Cortex of kidney (tissue), 1 donor: Measurements from ENCODE around the gene CGB5.
"Not testable (repeated sequence)": the region's sequence is repeated elsewhere in the genome, so short reads cannot be mapped to it uniquely, and the experiment has no call there.

Experiments used
- DNase-seq: peaks from one replicate; lab custom pipeline; 2025; lab: John Stamatoyannopoulos, UW

The CGB5 gene

DNA sequence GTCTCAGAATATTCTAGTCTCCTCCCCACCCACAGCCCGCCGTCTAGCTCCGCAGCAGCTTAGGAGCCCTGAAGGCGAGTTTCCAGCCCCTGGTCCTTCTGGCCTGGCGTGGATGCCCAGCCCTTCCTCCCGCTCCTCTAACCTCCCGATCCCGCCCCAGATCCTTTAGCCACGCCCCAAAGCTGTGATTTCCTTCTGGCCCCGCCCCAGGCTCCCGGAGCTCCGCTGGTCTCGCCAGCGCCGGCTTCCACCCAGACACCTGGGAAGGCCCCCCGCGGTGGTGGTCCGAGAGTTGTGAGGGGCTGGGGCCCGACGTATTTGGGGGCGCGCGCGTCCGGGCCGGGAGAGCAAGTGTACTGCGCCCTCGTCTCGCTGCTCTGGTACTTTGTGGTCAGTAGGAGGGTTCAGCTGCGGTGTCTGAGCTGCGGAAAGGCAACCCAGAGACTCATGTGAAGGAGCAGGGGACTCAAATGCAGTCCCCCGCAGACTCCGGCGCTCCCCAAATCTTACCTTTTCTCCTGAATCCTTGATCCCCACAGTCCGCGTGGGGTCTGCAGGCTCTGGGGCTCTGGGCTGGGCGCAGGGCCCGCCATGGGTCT is 14.1 kb downstream of the CGB5 start, which contains the start of gene CGB7:
CGB7 (minus strand) TSS at position 114 of the 599 bp plus-strand sequence. CDS start 2,374 bp downstream, outside the sequence.
- DNase-seq, result no peak

DNA sequence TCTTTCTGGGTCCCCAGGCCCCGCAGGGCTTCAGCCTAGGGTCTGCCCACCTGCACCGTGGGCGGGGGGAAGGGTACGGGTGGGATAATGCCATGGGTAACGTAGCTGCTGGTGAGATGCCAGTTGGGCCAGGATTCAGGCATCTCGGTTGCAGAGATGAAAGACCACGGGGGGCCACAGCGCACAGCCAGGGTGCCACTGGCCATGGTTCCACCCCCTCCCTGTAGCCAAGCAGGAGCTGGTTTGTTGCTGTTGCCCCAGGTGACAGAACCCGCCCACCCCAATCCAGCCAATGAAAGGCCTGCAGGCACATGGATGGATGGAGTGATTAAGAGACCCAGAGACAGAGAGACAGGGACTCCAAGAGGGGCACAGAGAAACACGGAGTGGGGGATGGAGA is 14.9 kb downstream of the CGB5 start:
- DNase-seq, result no peak

DNA sequence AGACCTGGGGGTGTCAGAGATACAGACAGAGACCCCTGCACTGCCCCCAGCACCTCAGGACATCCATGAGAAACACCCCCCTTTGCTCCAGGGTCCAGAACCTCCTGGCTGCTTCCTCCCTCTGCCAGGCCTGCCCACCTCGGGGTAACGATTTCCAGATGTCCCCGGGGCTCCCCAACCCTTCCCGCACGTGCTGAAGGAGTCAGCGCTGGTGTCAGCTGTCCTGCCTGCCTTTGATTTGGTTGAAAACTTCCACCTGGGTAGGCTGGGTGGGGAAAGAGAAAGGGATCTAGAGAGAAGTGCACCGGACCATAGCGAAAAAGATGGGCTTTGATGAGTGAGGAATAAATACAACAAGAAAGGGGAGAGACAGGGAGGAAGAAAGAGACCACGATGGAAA is 15.4 kb downstream of the CGB5 start:
- no peak for DNase-seq

DNA sequence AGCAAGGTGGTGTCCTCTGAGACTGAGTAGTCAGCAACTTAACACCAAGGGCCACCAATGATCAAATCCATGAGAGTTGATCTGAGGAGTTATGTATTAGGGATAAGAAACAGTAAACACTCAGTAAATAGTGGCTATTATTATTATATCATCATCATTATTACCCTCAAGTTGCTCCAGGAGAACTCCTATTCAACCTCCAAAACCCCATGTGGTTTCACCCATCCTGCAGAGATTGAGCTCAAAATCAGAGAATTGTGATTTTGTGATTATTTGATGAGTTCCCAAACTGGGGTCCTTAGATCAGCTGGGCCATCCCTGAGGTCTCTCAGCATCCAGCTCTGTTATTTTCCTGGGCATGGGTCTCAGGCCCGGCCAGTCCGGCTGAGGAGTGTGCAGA is 17.4 kb downstream of the CGB5 start:
- DNase-seq, result no peak

DNA sequence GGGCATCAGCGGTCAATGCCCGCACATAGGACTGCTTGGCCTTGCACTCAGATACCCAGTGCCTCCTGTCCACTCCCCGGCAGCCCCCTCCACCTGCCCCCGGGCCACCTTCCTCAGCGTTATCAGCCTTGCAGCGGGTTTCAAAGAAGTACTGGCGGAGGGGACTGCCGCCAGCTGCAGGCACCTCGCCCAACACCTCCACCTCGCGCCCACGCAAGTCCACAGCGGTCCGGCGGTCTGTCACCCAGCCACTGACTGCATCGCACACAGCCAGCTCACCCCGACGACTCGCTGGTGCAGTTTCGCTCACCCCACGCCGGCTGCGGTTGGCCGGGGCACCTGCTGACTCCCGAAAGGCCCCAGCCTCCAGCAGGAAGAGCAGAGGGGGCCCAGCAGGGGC is 17.8 kb downstream of the CGB5 start:
- no peak for DNase-seq

DNA sequence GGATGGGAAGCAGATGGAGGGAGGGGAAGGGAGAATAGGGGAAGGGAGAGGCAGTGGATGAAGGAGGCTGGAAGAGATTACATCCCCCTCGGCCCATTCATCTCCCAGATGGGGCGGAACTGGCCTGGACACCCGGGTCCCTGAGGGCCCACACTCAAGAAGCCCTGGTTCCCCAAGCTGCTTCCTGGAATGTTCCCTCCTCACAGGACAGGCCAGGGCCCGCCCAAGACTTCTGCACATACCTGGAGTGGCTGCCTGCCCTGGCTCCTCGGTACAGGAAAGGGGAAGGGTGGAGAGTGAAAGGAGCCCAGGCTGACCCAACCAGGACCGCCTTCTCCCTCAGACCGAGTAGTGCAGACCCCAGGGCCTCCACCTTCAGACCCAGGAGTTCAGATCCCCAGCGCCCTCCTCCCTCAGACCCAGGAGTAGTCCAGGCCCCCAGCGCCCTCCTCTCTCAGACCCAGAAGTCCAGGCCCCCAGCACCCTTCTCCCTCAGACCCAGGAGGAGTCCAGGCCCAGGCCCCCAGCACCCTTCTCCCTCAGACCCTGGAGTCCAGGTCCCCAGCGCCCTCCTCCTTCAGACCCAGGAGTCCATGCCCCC is 20.5 kb downstream of the CGB5 start:
- DNase-seq, result no peak

DNA sequence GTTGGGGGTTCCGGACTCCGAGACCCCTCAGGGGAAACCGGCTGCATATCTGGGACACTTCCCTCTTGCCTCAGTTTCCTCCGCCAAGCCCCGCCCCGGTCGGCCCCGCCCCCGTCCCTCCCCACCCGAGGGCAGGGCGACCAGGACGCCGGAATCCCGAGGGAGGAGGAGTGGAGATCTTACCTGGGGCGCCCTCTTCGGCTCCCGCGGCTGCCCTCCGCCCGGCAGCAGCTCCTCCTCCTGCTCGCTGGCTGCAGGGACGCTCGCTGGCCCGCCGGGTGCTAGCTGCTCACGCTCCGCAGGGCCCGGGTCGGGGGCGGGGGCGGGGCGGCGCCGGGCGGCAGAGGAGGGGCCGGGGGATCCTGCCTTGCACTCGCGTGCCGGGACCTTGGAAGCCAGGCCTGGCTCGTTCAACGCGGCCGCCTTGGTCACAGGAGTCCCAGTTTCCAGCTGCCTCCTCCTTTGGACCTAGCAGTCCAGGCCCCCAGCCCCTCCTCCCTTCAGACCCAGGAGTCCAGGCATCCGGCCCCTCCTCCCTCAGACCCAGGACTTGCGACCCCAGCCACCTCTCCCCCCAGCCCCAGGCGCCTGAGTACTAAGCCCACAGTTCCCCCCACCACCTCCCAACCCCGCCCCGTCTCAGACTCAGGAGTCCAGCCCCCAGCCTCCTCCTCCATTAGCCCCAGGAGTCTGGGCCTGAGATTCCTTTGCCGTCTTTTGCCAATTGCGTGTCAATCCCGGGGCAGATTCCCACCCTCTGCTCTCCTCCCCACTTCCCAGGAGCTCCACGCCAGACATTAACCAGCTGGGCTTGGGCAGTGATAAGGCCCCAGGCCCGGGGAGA is 21.3 kb downstream of the CGB5 start, which contains the start of gene NTF4:
NTF4 (minus strand) TSS at position 51 of the 844 bp plus-strand sequence. CDS start 2,821 bp downstream, outside the sequence.
- DNase-seq, result no peak

DNA sequence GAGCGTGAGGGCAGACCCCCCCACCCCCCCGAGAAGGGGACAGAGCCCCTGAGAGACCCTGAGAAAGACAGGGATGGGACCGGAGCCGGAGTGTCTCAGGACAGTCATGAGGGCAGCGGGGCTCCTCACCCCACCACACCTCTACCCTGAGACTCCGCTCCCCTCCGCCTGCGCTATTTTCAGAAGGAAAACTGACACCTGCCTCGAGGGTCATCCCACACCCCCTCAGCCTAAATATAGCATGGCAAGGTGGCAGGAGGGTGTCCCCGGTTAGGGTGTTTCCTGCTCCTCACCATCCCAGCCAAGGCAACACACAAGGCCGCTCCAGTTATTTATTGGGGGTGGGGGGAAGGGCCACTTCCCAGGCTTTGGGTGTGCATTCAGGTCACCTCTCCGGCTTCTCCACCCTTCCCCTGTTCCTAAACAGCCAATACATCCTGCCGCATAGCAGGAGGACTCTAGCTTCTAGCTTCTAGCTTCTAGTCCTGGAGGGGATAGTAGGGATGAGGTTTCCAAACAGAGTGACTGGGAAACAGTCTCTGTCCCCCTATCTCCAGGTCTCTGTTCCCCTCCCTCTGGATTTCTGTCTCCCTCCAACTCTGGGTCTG is 22.4 kb downstream of the CGB5 start:
- DNase-seq, result no peak

DNA sequence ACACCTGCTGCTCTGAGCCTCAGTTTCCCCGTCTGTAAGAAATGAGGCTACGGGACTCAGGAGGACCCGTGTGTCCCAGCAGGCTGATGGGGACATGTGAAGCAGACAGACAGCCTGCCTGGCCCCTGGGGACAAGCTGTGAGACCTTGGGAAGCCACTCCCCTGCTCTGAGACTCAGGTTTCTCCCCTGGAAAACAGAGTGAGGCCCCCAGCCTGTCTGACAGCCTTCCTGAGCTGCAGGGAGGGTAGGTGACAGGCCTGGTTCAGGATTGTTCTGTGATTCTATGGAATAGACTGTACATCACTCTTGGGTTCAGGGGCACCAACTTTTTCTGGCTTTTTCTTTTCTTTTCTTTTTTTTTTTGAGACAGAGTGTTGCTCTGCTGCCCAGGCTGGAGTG is 23.9 kb downstream of the CGB5 start:
- DNase-seq, result no peak

DNA sequence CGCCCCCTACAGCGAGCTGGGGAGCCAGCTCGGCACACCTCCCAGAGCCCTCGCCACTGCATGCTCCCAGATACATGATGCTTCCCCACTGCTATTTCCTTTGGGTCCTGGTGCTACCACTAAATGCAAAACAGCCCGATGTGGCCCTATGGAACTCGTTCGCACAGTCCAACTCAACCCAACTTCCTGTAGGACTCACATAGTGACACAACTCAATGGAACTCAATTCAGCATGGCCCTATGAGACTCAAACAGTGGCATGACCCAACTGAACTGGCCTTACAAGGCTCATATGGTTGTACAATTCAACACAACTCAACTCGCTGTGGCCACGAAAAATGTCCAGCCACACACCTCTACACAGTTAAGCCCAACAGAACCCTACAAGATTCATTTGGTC is 25.4 kb downstream of the CGB5 start:
- DNase-seq, result no peak

DNA sequence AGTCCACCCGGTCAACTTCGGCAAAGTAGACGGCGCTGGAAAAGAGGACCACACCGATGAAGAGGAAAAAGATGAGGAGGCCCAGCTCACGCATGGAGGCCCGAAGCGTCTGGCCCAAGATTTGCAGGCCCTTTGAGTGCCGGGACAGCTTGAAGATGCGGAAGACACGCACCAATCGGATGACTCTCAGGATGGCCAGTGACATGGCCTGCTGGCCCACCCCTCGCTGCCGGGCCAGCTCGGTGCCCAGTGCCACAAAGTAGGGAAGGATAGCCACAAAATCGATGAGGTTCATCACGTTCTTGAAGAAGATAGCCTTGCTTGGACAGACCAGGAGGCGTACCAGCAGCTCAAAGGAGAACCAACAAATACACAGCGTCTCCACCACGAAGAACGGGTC is 26.8 kb downstream of the CGB5 start:
- DNase-seq, result no peak

DNA sequence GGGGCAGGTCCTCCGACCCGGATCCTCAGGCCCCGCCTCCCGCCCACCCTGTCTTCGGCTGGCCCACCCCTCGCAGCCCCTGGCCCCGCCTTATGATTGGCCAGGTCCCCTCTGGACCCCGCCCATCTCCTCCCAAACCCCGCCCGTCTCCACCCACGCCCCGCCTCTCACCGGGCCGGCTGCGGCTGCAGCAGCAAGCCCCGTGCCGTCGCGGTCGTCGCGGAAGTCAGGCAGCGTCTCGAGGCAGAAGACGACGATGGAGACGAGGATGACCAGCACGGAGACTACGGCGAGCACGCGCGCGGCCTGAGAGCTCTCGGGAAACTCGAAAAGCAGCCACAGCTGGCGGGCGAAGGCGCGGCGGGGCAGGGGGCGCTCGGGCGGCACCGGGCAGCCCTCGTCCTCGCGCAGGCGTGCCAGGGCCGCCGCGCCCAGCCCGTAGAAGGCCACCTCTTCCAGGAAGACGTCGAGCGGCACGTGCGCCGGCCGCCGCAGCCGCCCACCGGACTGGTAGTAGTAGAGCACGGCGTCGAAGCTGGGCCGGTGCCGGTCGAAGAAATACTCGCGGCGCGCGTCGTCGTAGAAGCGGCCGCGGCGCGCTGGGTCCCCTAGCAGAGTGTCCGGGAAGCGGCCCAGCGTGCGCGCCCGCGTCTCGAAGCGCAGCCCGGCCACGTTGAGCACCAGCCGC is 28.4 kb downstream of the CGB5 start:
- no peak for DNase-seq

DNA sequence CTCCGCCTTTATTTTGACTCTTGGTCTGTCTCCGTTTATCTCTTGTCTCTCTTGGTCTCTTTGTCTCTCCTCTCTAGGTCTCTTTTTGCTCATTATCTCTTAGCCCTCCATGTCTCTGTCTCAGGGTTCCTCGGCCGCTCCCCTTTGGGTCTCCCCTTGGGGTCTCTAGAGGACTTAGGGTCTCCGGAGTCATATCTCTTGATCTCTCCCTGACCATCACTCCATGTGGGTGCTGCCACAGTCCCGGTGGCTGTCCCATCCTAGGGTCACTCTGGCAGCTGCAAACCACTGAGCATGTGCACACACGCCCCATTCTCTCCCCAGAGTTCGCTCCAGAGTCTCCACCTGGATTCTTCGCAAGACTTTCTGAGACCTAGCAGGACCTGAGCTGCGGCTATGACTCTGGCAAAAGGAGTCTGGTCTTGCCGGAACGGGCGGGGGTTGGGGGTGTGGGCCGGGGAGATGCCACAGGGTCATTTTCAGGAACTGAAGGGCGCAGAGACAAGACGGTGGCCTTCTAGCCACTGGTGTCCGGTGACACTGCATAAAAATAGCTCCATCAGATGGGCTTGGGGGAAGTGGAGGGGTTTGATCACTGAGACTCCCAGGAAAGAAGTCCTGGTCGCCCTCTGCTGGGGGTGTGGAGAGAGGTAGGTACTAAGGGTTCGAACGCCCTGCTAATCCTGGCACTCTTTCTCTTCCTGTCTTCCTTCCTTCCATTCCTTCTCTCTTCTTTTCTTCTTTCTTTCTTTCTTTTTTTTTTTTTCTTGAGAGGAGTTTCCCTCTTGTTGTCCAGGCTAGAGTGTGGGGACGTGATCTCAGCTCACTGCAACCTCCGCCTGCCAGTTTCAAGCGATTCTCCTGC is 30.1 kb downstream of the CGB5 start:
- DNase-seq, result no peak

DNA sequence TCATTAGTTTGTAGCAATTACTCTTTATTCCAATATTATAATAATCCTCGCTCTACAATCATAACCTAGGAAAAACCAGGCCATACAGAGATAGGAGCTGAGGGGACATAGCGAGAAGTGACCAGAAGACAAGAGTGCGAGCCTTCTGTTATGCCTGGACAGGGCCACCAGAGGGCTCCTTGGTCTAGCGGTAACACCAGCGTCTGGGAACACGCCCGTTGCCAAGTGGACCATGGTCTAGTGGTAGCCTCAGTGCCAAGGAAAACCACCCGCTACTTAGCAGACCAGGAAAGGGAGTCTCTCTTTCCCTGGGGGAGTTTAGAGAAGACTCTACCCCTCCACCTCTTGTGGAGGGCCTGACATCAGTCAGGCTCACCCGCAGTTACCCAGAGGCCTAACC is 31.2 kb downstream of the CGB5 start:
- not testable (repeated sequence) for DNase-seq

DNA sequence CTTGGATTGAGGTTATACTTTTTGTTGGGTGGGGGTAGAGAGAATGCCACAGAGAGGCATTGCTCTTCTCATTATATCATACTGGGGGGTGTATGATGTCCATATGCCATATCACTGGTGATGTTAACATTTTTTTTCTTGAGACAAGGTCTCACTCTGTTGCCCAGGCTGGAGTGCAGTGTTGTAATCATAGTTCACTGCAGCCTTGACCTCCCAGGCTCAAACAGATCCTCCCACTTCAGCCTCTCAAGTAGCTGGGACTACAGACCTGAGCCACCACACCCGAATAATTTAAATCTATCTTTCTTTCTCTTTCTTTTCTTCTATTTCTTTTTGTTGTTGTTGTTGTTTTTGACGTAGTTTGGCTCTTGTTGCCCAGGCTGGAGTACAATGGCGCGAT is 36.7 kb downstream of the CGB5 start:
- DNase-seq, result no peak

DNA sequence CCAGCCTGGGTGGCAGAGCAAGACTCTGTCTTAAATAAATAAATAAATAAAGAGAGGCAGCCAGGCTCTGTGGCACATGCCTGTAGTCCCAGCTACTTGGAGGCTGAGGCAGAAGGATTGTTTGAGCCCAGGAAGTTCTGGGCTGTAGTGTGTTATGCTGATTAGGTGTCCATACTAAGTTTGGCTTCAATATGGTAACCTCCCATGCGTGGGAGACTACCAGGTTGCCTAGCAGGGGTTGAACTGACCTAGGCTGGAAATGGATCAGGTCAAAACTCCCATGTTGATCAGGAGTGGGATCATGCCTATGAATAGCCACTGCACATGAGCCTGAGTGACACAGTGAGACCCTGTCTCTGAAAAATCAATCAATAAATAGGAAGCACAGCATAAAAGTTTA is 37.6 kb downstream of the CGB5 start:
- no peak for DNase-seq

DNA sequence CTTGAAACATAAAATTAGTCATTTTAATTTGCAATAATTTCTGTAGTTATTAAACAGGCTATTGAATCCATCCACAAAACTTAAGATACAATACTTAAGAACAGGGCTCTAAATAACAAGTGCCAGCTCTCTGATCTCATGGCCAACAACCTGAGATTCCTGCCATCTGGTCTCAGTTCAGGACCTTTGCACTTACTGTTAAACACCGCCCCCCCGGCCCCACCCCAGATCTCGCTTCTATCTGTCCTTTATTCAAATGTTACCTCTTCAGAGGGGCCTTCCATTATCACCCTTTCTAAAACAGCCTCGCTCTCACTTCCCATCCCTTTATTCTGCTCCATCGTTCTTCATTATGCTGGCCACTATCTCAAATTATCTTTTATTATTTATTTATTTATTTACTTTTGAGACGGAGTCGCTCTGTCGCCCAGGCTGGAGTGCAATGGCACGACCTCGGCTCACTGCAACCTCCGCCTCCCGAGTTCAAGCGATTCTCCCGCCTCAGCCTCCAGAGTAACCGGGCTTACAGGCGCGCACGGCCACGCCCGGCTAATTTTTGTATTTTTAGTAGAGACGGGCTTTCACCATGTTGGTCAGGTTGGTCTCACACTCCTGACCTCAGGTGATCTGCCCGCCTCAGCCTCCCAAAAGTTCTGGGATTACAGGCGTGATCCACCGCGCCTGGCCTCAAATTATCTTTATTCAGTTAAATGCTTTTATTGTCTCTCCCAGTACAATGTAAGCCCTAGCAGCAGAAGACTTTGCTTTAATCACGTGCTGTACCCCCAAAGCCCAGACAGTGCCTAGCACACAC is 40.8 kb downstream of the CGB5 start:
- DNase-seq, result no peak

DNA sequence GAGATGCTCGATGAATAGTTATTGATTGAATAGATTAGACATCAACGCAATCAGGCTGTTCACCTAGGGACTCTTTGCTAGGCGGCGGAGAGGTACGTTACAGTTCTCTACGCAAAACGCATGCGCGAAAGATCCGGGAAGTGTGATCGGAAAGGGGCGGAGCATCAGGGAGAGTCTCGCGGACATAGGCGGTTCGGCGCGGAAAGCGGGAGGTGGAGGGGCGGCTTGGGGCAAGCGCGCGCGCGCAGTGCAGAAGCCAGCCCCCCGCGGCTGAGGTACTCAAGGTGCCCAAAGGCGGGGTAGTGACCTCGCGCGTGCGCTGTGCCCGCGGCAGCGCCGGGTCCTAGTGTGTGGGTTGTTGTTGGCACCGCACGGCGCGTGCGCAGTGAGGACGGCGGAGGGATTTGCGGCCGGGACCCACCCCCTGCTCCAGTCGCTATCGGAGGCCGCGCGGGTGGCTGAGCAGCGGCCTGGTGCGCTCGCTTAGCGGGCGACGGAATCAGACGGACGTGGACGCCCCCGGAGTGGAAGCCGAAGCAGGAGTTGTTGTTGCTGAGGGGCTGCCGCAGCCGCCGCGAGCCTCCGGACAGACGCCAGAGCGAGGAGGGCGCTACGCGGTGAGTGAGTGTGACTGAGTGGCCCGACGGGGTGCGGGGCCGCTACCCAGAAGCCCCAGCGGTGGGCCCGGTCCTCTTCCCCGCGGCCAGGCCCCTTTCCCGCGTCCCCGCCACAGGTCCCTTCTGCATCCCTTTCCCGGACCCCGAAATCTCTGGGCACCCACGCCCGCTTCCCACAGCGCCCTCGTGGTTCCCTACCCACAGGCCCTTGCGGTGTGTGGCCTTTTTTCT is 41.6 kb downstream of the CGB5 start, which contains the start of gene SNRNP70:
SNRNP70 (plus strand) TSS at position 432 of the 848 bp plus-strand sequence. CDS start 964 bp downstream, outside the sequence.
- peak; percentile 76 for DNase-seq

DNA sequence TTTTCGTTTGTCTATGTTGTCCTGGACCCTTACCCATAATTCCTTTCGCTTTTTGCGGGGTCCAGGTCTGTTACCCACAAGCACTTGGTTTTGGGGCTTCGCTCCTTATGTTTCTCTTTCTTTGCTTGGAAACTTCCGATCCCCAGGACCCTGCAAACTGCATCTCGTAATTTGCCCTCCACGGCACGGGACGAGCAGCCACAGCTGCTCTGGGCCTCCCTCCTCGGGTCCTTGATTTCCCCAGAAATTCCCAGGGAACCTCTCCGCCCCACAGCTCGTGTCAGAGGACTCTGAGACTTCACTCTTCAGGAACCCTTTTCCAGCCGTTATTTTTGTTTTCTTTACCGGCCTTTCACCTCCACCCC is 42.2 kb downstream of the CGB5 start:
- no peak for DNase-seq
